Measurements from ENCODE around the gene CRYGN.

CRYGN gene

GRCh38 chr7:151405056-151405455 is 34.9 kb downstream of the CRYGN start:
- DNase-seq, result no peak

GRCh38 chr7:151404216-151405011 is 35.5 kb downstream of the CRYGN start:
- DNase-seq, result no peak

GRCh38 chr7:151403764-151404163 is 36.2 kb downstream of the CRYGN start:
- no peak for DNase-seq

GRCh38 chr7:151402029-151402835 is 37.7 kb downstream of the CRYGN start:
- no peak for DNase-seq

GRCh38 chr7:151400626-151401315 is 39.2 kb downstream of the CRYGN start:
- DNase-seq, result no peak

GRCh38 chr7:151399906-151400305 is 40.0 kb downstream of the CRYGN start:
- no peak for DNase-seq

GRCh38 chr7:151399305-151399601 is 40.7 kb downstream of the CRYGN start:
- no peak for DNase-seq

- DNase-seq, result no peak
These were observed 41.3 kb downstream of the CRYGN start for GRCh38 chr7:151398446-151399304.

GRCh38 chr7:151397026-151397425 is 42.9 kb downstream of the CRYGN start:
- no peak for DNase-seq

- no peak for DNase-seq
These were observed 43.5 kb downstream of the CRYGN start for GRCh38 chr7:151396328-151396970.

GRCh38 chr7:151395036-151395367 is 44.9 kb downstream of the CRYGN start:
- DNase-seq, result no peak

GRCh38 chr7:151394076-151395035 is 45.6 kb downstream of the CRYGN start:
- DNase-seq, result no peak

GRCh38 chr7:151393031-151393977 is 46.6 kb downstream of the CRYGN start:
- DNase-seq, result no peak

- no peak for DNase-seq
These were observed 47.5 kb downstream of the CRYGN start for GRCh38 chr7:151392426-151392825.

- no peak for DNase-seq
These were observed 47.9 kb downstream of the CRYGN start for GRCh38 chr7:151392002-151392401.

- DNase-seq, result no peak
These were observed 48.6 kb downstream of the CRYGN start for GRCh38 chr7:151391358-151391730.

GRCh38 chr7:151390598-151391357 is 49.2 kb downstream of the CRYGN start:
- DNase-seq, result no peak

GRCh38 chr7:151389768-151390597 is 50.0 kb downstream of the CRYGN start:
- no peak for DNase-seq

Measured in stimulated activated naive CD4-positive, alpha-beta T cell treated with Interleukin-2 at 50 U/mL for 16 hours (primary cell).